Measurements from ENCODE around the gene CHCHD6. TPM values are rescaled to one million over a fixed set of nuclear protein-coding genes. Genes with fewer than 3 reads are reported as not detected.

CHCHD6 gene
- total RNA-seq, 2 experiments from 2014 or later: 8.7 to 9.3 TPM

GRCh38 chr3:126939338-126939718 is 235.3 kb downstream of the CHCHD6 start:
- ChIA-PET POLR2A (no interaction called here), CTCF (no interaction called here)
- Mint-ChIP-seq H3K9me3 (no peaks in the 10 kb centered on the region), H3K27me3 (no peaks in the 10 kb centered on the region), H3K4me1 (ENCODE audit: low read depth) (no peaks in the 10 kb centered on the region), H3K36me3 (ENCODE audit: low read depth) (no peaks in the 10 kb centered on the region), H3K27ac (no peak overlapping the region), H3K4me3 (no peak overlapping the region)
- ATAC-seq (ENCODE audit: poor library complexity) (no peak), DNase-seq (no peak)
- no peak overlapping the region for H3K4me3 ChIP-seq (ENCODE audit: low read length)
- no peaks in the 10 kb centered on the region for H3K36me3 ChIP-seq (ENCODE audit: insufficient read depth, low read length)
- intact Hi-C loops (cut with DNase I, micrococcal nuclease): no loop called here
- H3K27ac ChIP-seq (ENCODE audit: low read depth in 1 of 2, low read length in 2 of 2): no peak overlapping the region
- no peaks in the 10 kb centered on the region for H3K9me3 ChIP-seq (ENCODE audit: control insufficient read depth in 1 of 2, insufficient read depth in 1 of 2, low read length in 2 of 2)
- TF ChIP-seq CTCF (IDR thresholded peaks at IDR 0.05): no peak
- no peaks in the 10 kb centered on the region for H3K27me3 ChIP-seq (ENCODE audit: control insufficient read depth in 1 of 2, insufficient read depth in 2 of 2, low read length in 2 of 2)
- no peaks in the 10 kb centered on the region for H3K4me1 ChIP-seq (ENCODE audit: insufficient read depth, low read length)

- Mint-ChIP-seq H3K27me3 (no peaks in the 10 kb centered on the region), H3K4me3 (no peak overlapping the region), H3K27ac (no peak overlapping the region), H3K36me3 (ENCODE audit: low read depth) (no peaks in the 10 kb centered on the region), H3K9me3 (no peaks in the 10 kb centered on the region), H3K4me1 (ENCODE audit: low read depth) (no peaks in the 10 kb centered on the region)
- TF ChIP-seq CTCF (IDR thresholded peaks at IDR 0.05): no peak
- H3K27ac ChIP-seq (ENCODE audit: low read depth in 1 of 2, low read length in 2 of 2): no peak overlapping the region
- CTCF ChIA-PET: no interaction called here
- POLR2A ChIA-PET: no interaction called here
- ATAC-seq (ENCODE audit: poor library complexity) (no peak), DNase-seq (no peak)
- no peak overlapping the region for H3K4me3 ChIP-seq (ENCODE audit: low read length)
- H3K9me3 ChIP-seq (ENCODE audit: control insufficient read depth in 1 of 2, insufficient read depth in 1 of 2, low read length in 2 of 2): no peaks in the 10 kb centered on the region
- intact Hi-C loops (cut with DNase I, micrococcal nuclease): no loop called here
- H3K36me3 ChIP-seq (ENCODE audit: insufficient read depth, low read length): no peaks in the 10 kb centered on the region
- H3K4me1 ChIP-seq (ENCODE audit: insufficient read depth, low read length): no peaks in the 10 kb centered on the region
- no peaks in the 10 kb centered on the region for H3K27me3 ChIP-seq (ENCODE audit: control insufficient read depth in 1 of 2, insufficient read depth in 2 of 2, low read length in 2 of 2)
These were observed 235.7 kb downstream of the CHCHD6 start for GRCh38 chr3:126939733-126940132.

- TF ChIP-seq CTCF (IDR thresholded peaks at IDR 0.05): no peak
- intact Hi-C loops (cut with DNase I, micrococcal nuclease): no loop called here
- no peak overlapping the region for H3K27ac Mint-ChIP-seq
These were observed 237.8 kb downstream of the CHCHD6 start for GRCh38 chr3:126941721-126942270.

More at GRCh38 chr3:126941721-126942270, 237.8 kb downstream of the CHCHD6 start:
- Mint-ChIP-seq H3K9me3 (no peaks in the 10 kb centered on the region), H3K27me3 (no peaks in the 10 kb centered on the region), H3K4me3 (no peak overlapping the region), H3K36me3 (ENCODE audit: low read depth) (no peaks in the 10 kb centered on the region), H3K4me1 (ENCODE audit: low read depth) (no peaks in the 10 kb centered on the region)
- DNase-seq (no peak), ATAC-seq (ENCODE audit: poor library complexity) (no peak)
- H3K4me3 ChIP-seq (ENCODE audit: low read length): no peak overlapping the region
- H3K27me3 ChIP-seq (ENCODE audit: control insufficient read depth in 1 of 2, insufficient read depth in 2 of 2, low read length in 2 of 2): no peaks in the 10 kb centered on the region
- ChIA-PET CTCF (no interaction called here), POLR2A (no interaction called here)
- H3K27ac ChIP-seq (ENCODE audit: low read depth in 1 of 2, low read length in 2 of 2): no peak overlapping the region
- no peaks in the 10 kb centered on the region for H3K4me1 ChIP-seq (ENCODE audit: insufficient read depth, low read length)
- no peaks in the 10 kb centered on the region for H3K9me3 ChIP-seq (ENCODE audit: control insufficient read depth in 1 of 2, insufficient read depth in 1 of 2, low read length in 2 of 2)
- no peaks in the 10 kb centered on the region for H3K36me3 ChIP-seq (ENCODE audit: insufficient read depth, low read length)
